Measurements from ENCODE around the gene SLC44A2.

DNA sequence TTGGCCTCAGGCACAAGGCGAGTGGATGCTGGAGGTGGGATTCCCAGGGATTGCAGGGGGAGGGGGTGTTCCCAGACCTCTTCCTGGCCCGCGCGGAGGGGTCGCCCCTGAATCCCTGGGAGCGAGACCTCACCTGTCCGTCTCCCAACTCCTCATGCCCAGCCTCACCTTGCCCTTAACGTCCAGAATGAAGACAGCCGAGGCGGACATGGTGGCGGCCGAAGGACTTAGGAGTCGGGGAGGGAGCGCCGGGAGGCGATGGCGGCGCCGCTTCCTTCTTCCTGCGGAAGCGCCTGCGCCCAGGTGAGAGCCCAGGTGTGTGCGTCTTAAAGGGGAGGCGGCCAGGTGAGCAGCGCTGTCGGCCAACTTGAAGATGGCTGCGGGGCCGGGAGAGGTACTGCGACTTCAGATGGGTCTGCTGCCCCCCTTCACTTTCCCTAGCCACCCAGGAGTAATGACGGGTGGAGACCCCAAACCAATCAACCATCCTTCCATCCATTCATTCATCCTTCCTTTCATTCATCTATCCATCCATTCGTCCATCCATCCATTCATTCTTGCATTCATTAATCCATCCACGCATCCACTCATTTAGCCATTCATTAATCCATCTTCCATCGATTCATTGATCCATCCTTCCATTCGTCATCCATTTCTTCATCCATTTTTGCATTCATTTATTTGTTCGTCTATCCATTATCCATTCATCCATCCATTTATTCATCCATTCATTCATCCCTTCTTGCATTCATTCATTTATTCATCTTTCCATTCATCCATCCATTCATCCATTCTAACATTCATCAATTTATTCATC lies 38.1 kb upstream of the SLC44A2 start, which contains the start of gene AP1M2:
- no peak for TF ChIP-seq POLR2AphosphoS5 (IDR thresholded peaks at IDR 0.05; ENCODE audit: insufficient read depth in 1 of 2, low read depth in 1 of 2)
- TF ChIP-seq, protein P1, sequence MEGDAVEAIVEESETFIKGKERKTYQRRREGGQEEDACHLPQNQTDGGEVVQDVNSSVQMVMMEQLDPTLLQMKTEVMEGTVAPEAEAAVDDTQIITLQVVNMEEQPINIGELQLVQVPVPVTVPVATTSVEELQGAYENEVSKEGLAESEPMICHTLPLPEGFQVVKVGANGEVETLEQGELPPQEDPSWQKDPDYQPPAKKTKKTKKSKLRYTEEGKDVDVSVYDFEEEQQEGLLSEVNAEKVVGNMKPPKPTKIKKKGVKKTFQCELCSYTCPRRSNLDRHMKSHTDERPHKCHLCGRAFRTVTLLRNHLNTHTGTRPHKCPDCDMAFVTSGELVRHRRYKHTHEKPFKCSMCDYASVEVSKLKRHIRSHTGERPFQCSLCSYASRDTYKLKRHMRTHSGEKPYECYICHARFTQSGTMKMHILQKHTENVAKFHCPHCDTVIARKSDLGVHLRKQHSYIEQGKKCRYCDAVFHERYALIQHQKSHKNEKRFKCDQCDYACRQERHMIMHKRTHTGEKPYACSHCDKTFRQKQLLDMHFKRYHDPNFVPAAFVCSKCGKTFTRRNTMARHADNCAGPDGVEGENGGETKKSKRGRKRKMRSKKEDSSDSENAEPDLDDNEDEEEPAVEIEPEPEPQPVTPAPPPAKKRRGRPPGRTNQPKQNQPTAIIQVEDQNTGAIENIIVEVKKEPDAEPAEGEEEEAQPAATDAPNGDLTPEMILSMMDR (IDR thresholded peaks at IDR 0.05), result no peak
